ENCODE data around the gene CAMK4.

CAMK4 gene

DNA sequence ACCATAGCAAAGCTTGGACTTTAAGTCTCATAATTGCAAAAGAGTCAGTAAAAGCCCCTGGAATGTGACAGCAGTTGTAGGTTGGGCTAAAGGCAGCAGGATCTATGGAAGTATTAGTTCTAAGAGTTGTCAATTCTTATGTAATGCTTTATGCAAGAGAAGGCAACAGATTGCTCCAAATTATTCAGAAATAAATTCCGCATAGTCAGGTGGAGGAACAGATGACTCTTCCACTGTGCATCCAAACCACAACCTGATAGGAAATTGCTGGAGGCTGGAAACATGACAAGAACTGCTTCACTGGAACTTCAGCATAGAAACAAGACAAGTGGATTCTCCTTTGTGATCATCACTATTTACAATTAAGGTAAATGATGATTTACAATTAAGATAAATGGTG, 187.1 kb downstream of the CAMK4 start:
- no peak overlapping the region for H3K4me3 Mint-ChIP-seq
- TF ChIP-seq, protein P1, sequence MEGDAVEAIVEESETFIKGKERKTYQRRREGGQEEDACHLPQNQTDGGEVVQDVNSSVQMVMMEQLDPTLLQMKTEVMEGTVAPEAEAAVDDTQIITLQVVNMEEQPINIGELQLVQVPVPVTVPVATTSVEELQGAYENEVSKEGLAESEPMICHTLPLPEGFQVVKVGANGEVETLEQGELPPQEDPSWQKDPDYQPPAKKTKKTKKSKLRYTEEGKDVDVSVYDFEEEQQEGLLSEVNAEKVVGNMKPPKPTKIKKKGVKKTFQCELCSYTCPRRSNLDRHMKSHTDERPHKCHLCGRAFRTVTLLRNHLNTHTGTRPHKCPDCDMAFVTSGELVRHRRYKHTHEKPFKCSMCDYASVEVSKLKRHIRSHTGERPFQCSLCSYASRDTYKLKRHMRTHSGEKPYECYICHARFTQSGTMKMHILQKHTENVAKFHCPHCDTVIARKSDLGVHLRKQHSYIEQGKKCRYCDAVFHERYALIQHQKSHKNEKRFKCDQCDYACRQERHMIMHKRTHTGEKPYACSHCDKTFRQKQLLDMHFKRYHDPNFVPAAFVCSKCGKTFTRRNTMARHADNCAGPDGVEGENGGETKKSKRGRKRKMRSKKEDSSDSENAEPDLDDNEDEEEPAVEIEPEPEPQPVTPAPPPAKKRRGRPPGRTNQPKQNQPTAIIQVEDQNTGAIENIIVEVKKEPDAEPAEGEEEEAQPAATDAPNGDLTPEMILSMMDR (IDR thresholded peaks at IDR 0.05; ENCODE audit: unreplicated experiment in 3 of 3): no peak
- no peaks in the 10 kb centered on the region for H3K27me3 Mint-ChIP-seq (ENCODE audit: low read depth)
- peaks cover 5% of the 10 kb centered on the region for H3K36me3 Mint-ChIP-seq (ENCODE audit: low read depth)
- no peaks in the 10 kb centered on the region for H3K4me1 Mint-ChIP-seq
- H3K27ac Mint-ChIP-seq: no peak overlapping the region
- H3K9me3 Mint-ChIP-seq: peaks cover 11% of the 10 kb centered on the region

DNA sequence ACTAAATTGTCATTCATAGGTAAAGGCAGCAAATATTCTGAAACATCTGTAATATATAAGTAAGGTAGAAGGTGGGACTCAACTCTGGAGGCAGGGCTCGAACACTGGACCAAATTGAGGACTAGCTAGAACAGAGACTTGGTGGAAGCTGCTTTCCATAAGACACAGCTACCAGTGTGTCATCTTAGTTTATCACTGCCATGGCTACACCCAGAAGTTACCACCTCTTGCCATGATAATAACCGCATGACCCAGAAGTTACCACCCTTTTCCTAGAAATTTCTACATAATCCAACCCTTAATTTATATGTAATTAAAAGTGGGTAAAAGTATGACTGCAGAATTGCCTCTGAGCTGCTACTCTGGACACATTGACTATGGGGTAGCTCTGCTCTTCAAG, 188.4 kb downstream of the CAMK4 start:
- TF ChIP-seq, protein P1 (IDR thresholded peaks at IDR 0.05; ENCODE audit: unreplicated experiment in 3 of 3): no peak
- no peak overlapping the region for H3K4me3 Mint-ChIP-seq
- H3K36me3 Mint-ChIP-seq (ENCODE audit: low read depth): peaks cover 5% of the 10 kb centered on the region
- no peaks in the 10 kb centered on the region for H3K4me1 Mint-ChIP-seq
- no peak overlapping the region for H3K27ac Mint-ChIP-seq
- peaks cover 10% of the 10 kb centered on the region for H3K9me3 Mint-ChIP-seq
- no peaks in the 10 kb centered on the region for H3K27me3 Mint-ChIP-seq (ENCODE audit: low read depth)

DNA sequence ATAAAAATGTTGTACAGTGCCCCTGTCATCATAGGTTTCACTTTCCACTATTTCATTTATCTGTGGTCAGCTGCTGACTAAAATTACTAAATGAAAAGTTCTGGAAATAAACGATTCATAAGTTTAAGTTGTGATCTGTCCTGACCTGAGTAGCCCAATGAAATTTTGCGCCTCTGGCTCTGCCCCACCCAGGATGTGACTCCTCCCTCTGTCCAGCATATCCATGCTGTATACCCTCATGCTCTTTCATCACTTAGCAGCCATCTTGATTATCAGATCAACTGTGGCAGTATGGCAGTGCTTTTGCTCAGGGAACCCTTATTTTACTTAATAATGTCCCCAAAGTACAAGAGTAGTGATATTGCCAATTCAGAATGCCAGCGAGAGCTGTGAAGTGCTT, 190.9 kb downstream of the CAMK4 start:
- no peak overlapping the region for H3K4me3 Mint-ChIP-seq
- no peaks in the 10 kb centered on the region for H3K27me3 Mint-ChIP-seq (ENCODE audit: low read depth)
- H3K27ac Mint-ChIP-seq: no peak overlapping the region
- H3K36me3 Mint-ChIP-seq (ENCODE audit: low read depth): no peaks in the 10 kb centered on the region
- peaks cover 6% of the 10 kb centered on the region for H3K9me3 Mint-ChIP-seq
- TF ChIP-seq, protein P1 (IDR thresholded peaks at IDR 0.05; ENCODE audit: unreplicated experiment in 3 of 3): no peak
- H3K4me1 Mint-ChIP-seq: no peaks in the 10 kb centered on the region

DNA sequence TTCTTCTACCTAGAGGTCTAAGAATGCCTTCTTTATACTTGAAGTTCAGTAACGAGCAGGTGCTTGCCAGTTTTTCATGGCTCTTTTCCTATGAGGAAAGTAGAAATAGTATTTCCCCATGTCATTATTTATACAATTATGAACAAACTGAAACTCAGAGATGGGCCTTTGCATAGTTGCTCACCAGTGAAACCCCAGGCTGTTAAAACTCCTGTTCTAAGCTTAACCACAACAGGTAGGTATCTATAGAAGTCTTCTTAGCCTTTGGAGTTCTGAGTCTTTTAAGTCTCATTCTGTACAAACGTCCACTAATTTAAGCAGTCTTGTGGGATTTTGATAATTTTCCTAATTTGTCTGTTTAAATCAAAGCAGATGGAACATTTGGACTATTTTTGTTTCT, 198.1 kb downstream of the CAMK4 start:
- Mint-ChIP-seq H3K9me3 (peaks cover 8% of the 10 kb centered on the region), H3K27ac (peak overlapping the region in 1 of 3 experiments; percentile 46), H3K4me1 (peaks cover 11% of the 10 kb centered on the region), H3K4me3 (no peak overlapping the region), H3K36me3 (ENCODE audit: low read depth) (no peaks in the 10 kb centered on the region), H3K27me3 (ENCODE audit: low read depth) (no peaks in the 10 kb centered on the region)
- TF ChIP-seq, protein P1 (IDR thresholded peaks at IDR 0.05; ENCODE audit: unreplicated experiment in 3 of 3): no peak

DNA sequence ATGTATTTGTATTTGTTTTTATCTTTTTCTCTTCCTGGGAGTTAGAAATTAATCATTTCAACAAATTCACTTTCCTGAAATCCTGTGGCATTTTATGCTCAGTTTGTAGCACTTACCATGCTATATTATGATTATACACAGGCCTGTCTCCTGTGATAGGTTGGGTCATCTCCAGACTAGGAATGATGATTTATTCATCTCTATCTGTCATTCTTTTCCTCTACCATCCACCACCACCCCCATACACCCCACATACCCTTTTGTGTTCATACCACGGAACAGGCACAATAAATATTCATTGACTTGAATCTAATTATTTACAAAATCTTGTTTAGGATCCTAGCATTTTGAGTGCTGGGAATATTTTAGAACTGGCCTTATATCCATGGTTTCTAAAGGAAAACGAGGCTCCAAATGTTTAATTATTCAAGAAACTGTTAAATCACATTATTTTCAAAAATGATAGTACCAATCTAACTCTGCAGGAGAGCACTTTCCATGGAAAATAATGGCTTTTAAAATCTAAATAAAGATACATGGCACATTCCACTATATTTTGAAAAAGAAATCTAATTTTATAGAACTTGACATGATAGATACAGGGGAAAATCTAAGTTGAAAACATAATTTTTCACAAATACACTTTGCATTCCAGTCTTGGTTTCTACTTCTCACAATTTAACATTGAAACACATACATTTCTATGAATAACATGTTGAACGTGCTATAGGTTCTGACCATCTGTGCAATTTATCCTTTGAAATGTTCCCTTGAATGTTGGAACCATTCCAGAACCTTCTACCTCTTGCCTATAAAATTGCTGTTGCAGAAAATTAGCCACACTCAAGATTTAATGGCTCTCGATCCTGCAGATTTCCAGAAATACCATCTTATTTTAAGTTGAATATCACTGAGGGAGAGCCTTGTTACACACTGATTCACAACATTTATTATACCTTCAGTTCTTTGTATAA, 198.8 kb downstream of the CAMK4 start:
- H3K27ac Mint-ChIP-seq: peak overlapping the region in 1 of 3 experiments; percentile 46
- H3K4me3 Mint-ChIP-seq: no peak overlapping the region
- no peaks in the 10 kb centered on the region for H3K36me3 Mint-ChIP-seq (ENCODE audit: low read depth)
- TF ChIP-seq, protein P1 (IDR thresholded peaks at IDR 0.05; ENCODE audit: unreplicated experiment in 3 of 3): no peak
- H3K27me3 Mint-ChIP-seq (ENCODE audit: low read depth): no peaks in the 10 kb centered on the region
- peaks cover 11% of the 10 kb centered on the region for H3K4me1 Mint-ChIP-seq
- H3K9me3 Mint-ChIP-seq: peaks cover 7% of the 10 kb centered on the region

DNA sequence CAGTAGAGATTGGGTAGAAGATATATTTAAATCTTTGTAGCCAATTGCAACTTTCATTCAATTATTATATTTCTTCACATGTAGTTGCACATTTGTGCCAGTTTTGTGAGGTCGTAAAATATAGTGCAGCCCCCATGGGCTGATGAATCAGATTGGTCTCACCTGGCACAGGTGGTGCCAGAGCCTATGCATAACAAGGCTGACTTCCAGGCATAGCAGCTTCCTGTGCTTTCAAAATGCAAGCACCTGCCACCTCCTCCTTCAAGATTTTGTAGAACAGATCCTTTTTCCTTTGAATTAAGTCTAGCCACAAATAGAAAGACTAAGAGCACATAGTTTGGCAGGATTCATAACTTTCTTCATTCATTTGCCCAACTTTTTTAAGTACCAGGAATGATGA, 201.0 kb downstream of the CAMK4 start:
- Mint-ChIP-seq H3K4me1 (peaks cover 11% of the 10 kb centered on the region), H3K27ac (no peak overlapping the region), H3K4me3 (no peak overlapping the region), H3K9me3 (peaks cover 7% of the 10 kb centered on the region), H3K36me3 (ENCODE audit: low read depth) (no peaks in the 10 kb centered on the region), H3K27me3 (ENCODE audit: low read depth) (no peaks in the 10 kb centered on the region)
- TF ChIP-seq, protein P1 (IDR thresholded peaks at IDR 0.05; ENCODE audit: unreplicated experiment in 3 of 3): no peak
